Measurements from ENCODE around the gene PPP6R2.
A peak's percentile ranks its signal among the peaks of the same experiment; 100 is the strongest.
"Not testable (repeated sequence)": the region's sequence is repeated elsewhere in the genome, so short reads cannot be mapped to it uniquely, and the experiment has no call there.

PPP6R2 gene

GRCh38 chr22:50319503-50319951 is 23.6 kb upstream of the PPP6R2 start:
- DNase-seq, result no peak

GRCh38 chr22:50320116-50320515 is 23.0 kb upstream of the PPP6R2 start:
- no peak for DNase-seq

- DNase-seq, result no peak
These were observed 22.3 kb upstream of the PPP6R2 start for GRCh38 chr22:50320671-50321325.

GRCh38 chr22:50322382-50323104 is 20.6 kb upstream of the PPP6R2 start:
- DNase-seq, result not testable (repeated sequence)

- no peak for DNase-seq
These were observed 19.2 kb upstream of the PPP6R2 start for GRCh38 chr22:50323900-50324299.

- DNase-seq, result no peak
These were observed 17.5 kb upstream of the PPP6R2 start for GRCh38 chr22:50325444-50326224.

GRCh38 chr22:50326225-50326955 is 16.7 kb upstream of the PPP6R2 start:
- DNase-seq, result no peak

- peak; percentile 72 for DNase-seq
These were observed 16.0 kb upstream of the PPP6R2 start, which contains the start of gene DENND6B for GRCh38 chr22:50326956-50327710. Gene DENND6B (minus strand): TSS chr22:50327012. CDS start chr22:50326988, 24 bp downstream.

- DNase-seq, result no peak
These were observed 15.5 kb upstream of the PPP6R2 start for GRCh38 chr22:50327711-50328019.

GRCh38 chr22:50329236-50329635 is 13.9 kb upstream of the PPP6R2 start:
- no peak for DNase-seq

- not testable (repeated sequence) for DNase-seq
These were observed 8.7 kb upstream of the PPP6R2 start for GRCh38 chr22:50334433-50334832.

- no peak for DNase-seq
These were observed 5.7 kb upstream of the PPP6R2 start for GRCh38 chr22:50337262-50338041.

- no peak for DNase-seq
These were observed 5.0 kb upstream of the PPP6R2 start for GRCh38 chr22:50338042-50338573.

GRCh38 chr22:50338860-50339462 is 4.2 kb upstream of the PPP6R2 start:
- peak; percentile 22 for DNase-seq

- peak; percentile 40 for DNase-seq
These were observed 2.9 kb upstream of the PPP6R2 start for GRCh38 chr22:50339945-50340879.

- peak; percentile 89 for DNase-seq
These were observed 1.0 kb upstream of the PPP6R2 start for GRCh38 chr22:50341977-50342650.

GRCh38 chr22:50343541-50343935 is 411 bp downstream of the PPP6R2 start:
- no peak for DNase-seq

- no peak for DNase-seq
These were observed 3.3 kb downstream of the PPP6R2 start for GRCh38 chr22:50346470-50346869.

GRCh38 chr22:50347157-50347556 is 4.0 kb downstream of the PPP6R2 start:
- DNase-seq, result no peak

Data from CD4-positive, alpha-beta T cell treated with Interleukin-21 for 1 hour (primary cell).